Measurements from ENCODE around the gene MAML2. TPM values are rescaled to one million over a fixed set of nuclear protein-coding genes. Genes with fewer than 3 reads are reported as not detected.

The MAML2 gene
- total RNA-seq, 2 experiments from 2014 or later: 0.15 to 1.0 TPM

DNA sequence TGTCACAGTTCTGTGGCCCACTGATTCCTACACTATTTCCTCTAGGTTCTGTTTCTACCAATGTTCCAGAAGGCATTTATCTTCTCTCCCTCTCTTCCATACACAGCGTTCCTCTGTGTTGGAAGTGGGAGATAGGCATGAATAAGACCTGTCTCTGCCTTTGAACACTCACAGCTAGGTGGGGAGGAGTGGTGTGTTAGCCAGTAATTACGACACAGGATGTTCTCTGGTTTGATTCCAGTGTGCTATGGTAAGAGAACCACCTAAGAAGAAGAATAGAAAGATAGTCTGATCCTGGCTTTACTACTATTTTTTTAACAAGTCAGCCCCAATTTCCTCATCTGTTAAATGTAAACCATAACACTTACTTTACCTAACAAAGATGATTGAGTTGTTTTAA is 218.8 kb downstream of the MAML2 start:
- CTCF ChIA-PET (ENCODE audit: unreplicated experiment): interaction anchor here (0.7 kb wide), 1 partner anchor 216 kb away, joined by 4 read pairs; no protein-coding TSS in a partner anchor
- POLR2A ChIA-PET: interaction anchor here (0.7 kb wide), 1 partner anchor 61 kb away, joined by 4 read pairs; no protein-coding TSS in a partner anchor

DNA sequence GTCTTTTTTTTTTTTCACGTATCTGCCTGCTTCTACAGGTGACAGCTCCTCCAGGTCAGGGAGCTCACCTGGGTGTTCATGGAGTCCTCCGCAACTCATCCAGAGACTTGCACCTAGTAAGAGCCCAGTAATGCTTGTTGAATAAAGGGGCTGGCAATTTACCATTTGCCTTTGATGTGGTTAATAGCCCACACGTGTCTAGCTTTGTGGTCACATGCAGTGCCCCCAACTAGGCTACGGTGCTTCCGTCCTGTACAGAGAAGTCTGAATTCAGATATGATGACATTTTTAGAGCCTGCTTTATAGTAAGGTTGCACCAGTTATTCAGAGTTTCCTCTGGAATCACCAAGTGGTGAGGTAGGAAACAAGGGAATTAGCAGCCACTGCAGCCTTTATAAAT is 219.7 kb downstream of the MAML2 start:
- H3K27ac ChIP-seq (ENCODE audit: low read depth, low read length, poor library complexity, severe bottlenecking): no peak overlapping the region
- intact Hi-C loops (cut with micrococcal nuclease; ENCODE audit: unreplicated experiment): no loop called here
- no peaks in the 10 kb centered on the region for H3K9me3 ChIP-seq (ENCODE audit: low read length)
- no peak overlapping the region for H2AFZ ChIP-seq (ENCODE audit: low read length)
- BruUV-seq (replicated peaks): no TSS peak
- CTCF ChIA-PET (ENCODE audit: unreplicated experiment): no interaction called here
- no peak overlapping the region for H3K4me3 ChIP-seq (ENCODE audit: low read depth, low read length, poor library complexity, severe bottlenecking)
- H3K36me3 ChIP-seq (ENCODE audit: insufficient read depth, low read length): no peaks in the 10 kb centered on the region
- no peaks in the 10 kb centered on the region for H3K9me2 ChIP-seq (ENCODE audit: insufficient read depth, low read length)
- no peaks in the 10 kb centered on the region for H3K79me2 ChIP-seq (ENCODE audit: insufficient read depth, low read depth, low read length)
- no peaks in the 10 kb centered on the region for H4K20me1 ChIP-seq (ENCODE audit: insufficient read depth, low read length)
- TF ChIP-seq, protein P1, sequence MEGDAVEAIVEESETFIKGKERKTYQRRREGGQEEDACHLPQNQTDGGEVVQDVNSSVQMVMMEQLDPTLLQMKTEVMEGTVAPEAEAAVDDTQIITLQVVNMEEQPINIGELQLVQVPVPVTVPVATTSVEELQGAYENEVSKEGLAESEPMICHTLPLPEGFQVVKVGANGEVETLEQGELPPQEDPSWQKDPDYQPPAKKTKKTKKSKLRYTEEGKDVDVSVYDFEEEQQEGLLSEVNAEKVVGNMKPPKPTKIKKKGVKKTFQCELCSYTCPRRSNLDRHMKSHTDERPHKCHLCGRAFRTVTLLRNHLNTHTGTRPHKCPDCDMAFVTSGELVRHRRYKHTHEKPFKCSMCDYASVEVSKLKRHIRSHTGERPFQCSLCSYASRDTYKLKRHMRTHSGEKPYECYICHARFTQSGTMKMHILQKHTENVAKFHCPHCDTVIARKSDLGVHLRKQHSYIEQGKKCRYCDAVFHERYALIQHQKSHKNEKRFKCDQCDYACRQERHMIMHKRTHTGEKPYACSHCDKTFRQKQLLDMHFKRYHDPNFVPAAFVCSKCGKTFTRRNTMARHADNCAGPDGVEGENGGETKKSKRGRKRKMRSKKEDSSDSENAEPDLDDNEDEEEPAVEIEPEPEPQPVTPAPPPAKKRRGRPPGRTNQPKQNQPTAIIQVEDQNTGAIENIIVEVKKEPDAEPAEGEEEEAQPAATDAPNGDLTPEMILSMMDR (conservative IDR thresholded peaks at IDR 0.05; ENCODE audit: low read length): no peak
- TF ChIP-seq EZH2phosphoT487 (IDR thresholded peaks at IDR 0.05; ENCODE audit: borderline replicate concordance, low read depth, low read length): no peak
- POLR2A ChIA-PET: interaction anchor here (0.6 to 0.7 kb wide), 2 partner anchors 62 to 275 kb away, joined by 3 to 4 read pairs; no protein-coding TSS in a partner anchor
- peak overlapping the region; percentile 51 for H3K4me2 ChIP-seq (ENCODE audit: low read length)
- peaks cover 9% of the 10 kb centered on the region for H3K4me1 ChIP-seq (ENCODE audit: insufficient read depth, low read length, poor library complexity, severe bottlenecking)
- peak; percentile 24 for DNase-seq (ENCODE audit: low spot score)

More for the DNA sequence above, 218.8 kb downstream of the MAML2 start:
- Histone ChIP-seq H2AFZ (ENCODE audit: low read length) (no peak overlapping the region), H3K4me2 (ENCODE audit: low read length) (no peak overlapping the region), H3K9me2 (ENCODE audit: insufficient read depth, low read length) (no peaks in the 10 kb centered on the region), H3K36me3 (ENCODE audit: insufficient read depth, low read length) (no peaks in the 10 kb centered on the region), H4K20me1 (ENCODE audit: insufficient read depth, low read length) (no peaks in the 10 kb centered on the region), H3K4me1 (ENCODE audit: insufficient read depth, low read length, poor library complexity, severe bottlenecking) (peaks cover 9% of the 10 kb centered on the region), H3K4me3 (ENCODE audit: low read depth, low read length, poor library complexity, severe bottlenecking) (no peak overlapping the region), H3K9me3 (ENCODE audit: low read length) (no peaks in the 10 kb centered on the region), H3K27ac (ENCODE audit: low read depth, low read length, poor library complexity, severe bottlenecking) (no peak overlapping the region), H3K79me2 (ENCODE audit: insufficient read depth, low read depth, low read length) (no peaks in the 10 kb centered on the region)
- no TSS peak for BruUV-seq (replicated peaks)
- intact Hi-C loops (cut with micrococcal nuclease; ENCODE audit: unreplicated experiment): no loop called here
- no peak for DNase-seq (ENCODE audit: low spot score)
- no peak for TF ChIP-seq EZH2phosphoT487 (IDR thresholded peaks at IDR 0.05; ENCODE audit: borderline replicate concordance, low read depth, low read length)
- TF ChIP-seq, protein P1 (conservative IDR thresholded peaks at IDR 0.05; ENCODE audit: low read length): no peak

DNA sequence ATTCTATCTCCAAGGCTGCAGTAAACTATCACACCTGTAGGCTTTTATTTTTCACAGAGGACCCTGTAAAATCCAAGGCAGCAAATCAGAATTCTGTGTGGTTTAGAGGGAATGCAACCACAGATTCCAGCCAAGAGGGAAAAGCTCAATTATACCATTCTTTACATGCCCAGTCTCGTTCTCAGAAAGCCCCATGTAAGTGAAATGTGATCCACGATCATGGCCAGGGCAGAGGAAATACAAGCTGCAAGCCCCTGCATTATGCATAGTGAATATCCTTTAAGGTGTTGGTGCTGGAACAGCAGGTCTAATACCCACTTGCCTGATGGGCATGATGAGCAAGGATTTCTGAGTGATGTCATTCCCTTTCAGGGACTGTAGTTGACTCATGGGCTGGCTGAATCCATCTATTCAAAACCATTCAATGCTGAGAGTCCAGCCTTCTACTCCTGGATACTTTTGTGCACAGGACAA is 220.4 kb downstream of the MAML2 start:
- no peaks in the 10 kb centered on the region for H3K9me3 ChIP-seq (ENCODE audit: low read length)
- no peak for TF ChIP-seq EZH2phosphoT487 (IDR thresholded peaks at IDR 0.05; ENCODE audit: borderline replicate concordance, low read depth, low read length)
- TF ChIP-seq, protein P1 (conservative IDR thresholded peaks at IDR 0.05; ENCODE audit: low read length): no peak
- no peaks in the 10 kb centered on the region for H3K36me3 ChIP-seq (ENCODE audit: insufficient read depth, low read length)
- POLR2A ChIA-PET: interaction anchor here (0.7 kb wide), 1 partner anchor 19 kb away, joined by 4 read pairs; no protein-coding TSS in a partner anchor
- 0 out of 2 replicates have a peak overlapping the region, but pooled peaks have one; percentile 51 for H3K4me2 ChIP-seq (ENCODE audit: low read length)
- BruUV-seq (replicated peaks): no TSS peak
- no peak overlapping the region for H3K4me3 ChIP-seq (ENCODE audit: low read depth, low read length, poor library complexity, severe bottlenecking)
- intact Hi-C loops (cut with micrococcal nuclease; ENCODE audit: unreplicated experiment): no loop called here
- no peak overlapping the region for H3K27ac ChIP-seq (ENCODE audit: low read depth, low read length, poor library complexity, severe bottlenecking)
- H2AFZ ChIP-seq (ENCODE audit: low read length): no peak overlapping the region
- CTCF ChIA-PET (ENCODE audit: unreplicated experiment): no interaction called here
- H3K79me2 ChIP-seq (ENCODE audit: insufficient read depth, low read depth, low read length): no peaks in the 10 kb centered on the region
- DNase-seq (ENCODE audit: low spot score): no peak
- H4K20me1 ChIP-seq (ENCODE audit: insufficient read depth, low read length): no peaks in the 10 kb centered on the region
- H3K4me1 ChIP-seq (ENCODE audit: insufficient read depth, low read length, poor library complexity, severe bottlenecking): peaks cover 9% of the 10 kb centered on the region
- H3K9me2 ChIP-seq (ENCODE audit: insufficient read depth, low read length): no peaks in the 10 kb centered on the region
